Eye (tissue), 1 donor: ENCODE measurements around the gene SCAP.

Source experiments
- DNase-seq: peaks from one replicate; pipeline ENCODE4 v3.0.0-alpha.2; 2015

The SCAP gene

DNA sequence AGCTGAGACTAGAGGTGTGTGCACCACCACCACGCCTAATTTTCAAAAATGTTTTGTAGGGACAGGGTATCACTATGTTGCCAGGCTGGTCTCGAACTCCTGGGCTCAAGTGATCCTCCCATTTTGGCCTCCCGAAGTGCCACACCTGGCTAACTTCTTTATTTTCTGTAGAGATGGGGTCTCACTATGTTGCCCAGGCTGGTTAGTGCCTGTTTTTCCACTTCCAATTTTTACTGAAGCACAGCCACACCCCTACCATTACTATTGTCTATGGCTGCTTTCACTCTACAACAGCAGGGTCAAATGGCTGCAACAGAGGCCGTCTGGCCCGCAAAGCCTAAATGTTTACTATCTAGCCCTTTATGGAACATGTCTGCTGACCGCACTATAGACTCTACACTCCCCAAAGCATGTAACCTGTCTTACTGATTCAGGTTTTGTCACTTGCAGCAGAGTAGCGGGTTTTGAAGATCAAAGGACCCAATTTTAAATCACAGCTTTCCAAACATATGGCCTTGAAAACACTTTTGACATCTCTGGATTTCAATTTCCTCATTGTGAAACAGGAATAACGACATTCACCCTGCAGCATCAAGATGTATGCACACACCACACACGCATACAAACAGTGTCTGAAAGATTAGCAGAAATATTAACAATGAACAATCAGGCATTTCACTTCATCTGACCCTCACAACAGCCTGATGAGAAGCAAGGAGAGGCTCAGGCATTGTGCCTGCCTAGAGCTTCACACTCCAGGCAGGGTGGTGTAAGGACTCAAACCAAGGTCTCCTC is 46.1 kb downstream of the SCAP start:
- no peak for DNase-seq

DNA sequence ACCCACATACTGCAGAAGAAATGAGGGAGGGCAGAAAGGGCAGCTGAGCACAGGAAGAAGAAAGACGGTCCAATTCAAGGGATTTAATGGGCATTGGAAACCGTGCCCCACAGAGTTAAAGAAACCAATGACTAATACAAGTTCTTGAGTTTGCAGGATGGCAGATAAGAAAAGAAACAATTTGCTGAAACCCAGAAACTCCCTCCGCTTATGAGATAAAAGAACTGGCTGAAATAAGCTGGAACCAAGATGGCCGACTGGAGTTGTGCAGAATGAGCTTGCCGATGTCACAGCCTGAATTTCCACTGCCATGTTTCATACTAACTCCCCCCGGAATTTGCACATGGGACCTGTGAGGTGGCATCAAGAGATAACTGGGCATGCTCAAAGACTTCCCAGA is 47.1 kb downstream of the SCAP start:
- no peak for DNase-seq

DNA sequence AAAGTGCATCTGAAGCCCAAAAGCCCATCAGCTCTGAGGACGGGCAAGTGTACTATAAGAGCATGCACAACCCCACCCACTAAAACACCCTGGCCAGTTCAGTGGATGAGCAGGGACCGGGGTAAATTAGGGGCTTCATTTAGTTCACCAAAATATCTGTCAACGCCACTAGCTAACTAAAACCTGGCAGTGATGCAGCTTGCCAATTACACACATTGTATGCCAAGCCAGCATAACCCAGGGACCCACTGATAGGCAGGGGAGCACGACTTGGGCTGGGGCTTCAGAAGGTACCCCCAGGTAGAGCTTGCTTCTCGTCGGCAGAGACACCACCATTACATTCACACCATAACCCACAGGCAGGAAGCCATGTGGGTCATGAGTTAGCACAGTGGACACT is 47.9 kb downstream of the SCAP start:
- no peak for DNase-seq

DNA sequence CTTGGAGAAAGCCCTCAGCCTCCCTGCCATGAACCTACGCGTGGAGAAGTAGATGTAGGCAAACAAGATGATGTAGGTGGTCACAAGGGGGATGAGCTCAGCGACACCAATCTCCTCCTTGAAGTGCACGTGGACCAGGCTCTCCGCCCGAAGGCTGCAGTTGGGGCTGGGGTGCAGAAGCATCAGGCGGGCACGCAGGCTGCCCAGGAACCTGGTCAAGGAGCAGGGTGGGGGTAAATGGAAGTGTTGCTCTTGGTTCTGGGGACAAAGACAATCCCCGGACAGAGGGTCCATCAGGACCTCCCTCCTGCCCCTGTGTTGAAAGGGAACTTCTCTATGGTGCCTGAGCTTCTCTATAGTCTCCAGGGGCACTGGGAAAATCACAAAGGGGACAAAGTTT is 49.8 kb downstream of the SCAP start:
- DNase-seq = no peak

DNA sequence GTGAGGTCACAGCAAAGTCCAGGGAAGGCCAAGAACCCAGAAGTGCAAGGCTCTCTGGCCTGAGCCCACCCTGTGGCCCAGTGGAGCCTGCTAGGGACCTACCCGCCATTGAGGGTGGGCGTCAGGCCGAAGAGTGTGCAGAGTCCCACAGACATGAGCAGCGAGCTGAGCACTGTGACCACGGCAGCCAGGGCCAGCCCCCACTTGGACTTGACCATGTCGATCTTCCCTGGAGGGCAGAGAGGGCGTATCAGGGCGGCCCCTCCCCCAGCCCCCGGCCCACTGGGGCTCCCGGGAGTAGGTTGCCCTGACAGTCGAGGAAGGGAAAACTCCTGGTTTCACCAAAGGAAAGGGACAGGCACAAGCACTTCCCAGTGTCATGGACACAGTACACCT is 50.4 kb downstream of the SCAP start:
- no peak for DNase-seq

DNA sequence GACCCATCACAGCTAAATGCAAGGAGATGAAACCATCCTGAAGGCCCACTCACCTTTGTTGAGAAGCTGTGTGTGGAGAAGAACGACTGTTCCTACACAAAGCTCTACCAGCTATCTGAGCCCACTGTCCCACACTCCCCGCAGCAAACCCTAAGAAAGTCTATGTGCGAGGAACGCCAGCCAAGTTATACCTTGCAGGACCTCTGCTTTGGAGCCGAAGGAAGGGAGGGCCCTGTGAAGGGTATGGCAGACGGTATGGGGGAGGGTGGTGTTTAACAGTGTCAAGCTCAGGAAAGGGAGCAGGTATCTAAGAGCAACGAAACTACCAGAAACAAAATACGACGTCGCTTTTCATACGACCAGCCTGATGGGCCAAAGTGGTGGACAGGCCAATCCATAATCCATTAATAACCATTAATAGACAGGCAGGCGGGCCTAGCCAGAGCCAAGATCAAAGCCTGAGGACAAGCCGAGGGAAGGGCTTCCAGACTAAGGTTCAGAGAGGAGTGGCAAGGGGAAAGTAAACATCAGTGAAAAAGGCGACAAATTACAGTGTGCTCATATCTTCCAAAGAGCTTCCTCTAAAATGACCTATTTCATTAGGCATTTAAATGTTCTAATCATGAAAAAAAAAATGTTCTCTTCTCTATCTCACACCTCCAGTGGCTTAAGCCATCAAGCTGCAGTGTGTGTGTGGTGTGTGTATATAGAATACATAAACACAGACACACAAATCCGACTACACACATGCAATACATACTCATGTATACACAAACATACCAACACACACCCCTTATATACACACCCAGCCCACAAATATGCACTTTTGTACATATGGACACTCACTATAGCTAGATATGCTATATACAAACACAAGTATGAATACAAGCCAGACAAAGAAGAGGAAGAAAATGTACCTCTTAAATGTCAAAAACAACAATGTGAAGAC is 51.0 kb downstream of the SCAP start:
- DNase-seq = no peak

DNA sequence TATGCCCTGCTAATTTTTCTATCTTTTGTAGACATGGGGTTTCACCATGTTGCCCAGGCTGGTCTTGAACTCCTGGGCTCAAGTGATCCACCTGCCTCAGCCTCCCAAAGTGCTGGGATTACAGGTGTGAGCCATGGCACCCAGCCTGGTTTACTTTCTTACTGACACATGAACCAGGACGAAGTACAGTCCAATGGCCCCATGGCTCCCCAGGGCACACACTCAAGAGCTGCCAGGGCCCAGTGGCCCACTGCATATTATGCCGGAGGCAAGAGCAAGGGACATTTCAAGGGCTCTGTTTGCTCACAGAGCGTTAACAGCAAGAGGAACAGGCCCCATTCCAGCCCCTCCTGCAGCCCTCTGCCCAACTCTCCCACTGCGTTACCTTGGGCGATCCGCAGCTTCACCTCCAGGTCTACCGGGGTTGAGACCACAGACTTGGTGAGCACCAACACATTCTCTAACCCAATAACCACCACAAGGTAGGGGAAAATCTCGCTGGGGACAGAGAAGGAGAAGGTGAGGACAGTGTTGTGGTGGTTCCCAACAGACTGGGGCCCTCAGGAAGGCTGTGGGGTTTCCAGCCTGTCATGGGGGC is 52.1 kb downstream of the SCAP start:
- no peak for DNase-seq

DNA sequence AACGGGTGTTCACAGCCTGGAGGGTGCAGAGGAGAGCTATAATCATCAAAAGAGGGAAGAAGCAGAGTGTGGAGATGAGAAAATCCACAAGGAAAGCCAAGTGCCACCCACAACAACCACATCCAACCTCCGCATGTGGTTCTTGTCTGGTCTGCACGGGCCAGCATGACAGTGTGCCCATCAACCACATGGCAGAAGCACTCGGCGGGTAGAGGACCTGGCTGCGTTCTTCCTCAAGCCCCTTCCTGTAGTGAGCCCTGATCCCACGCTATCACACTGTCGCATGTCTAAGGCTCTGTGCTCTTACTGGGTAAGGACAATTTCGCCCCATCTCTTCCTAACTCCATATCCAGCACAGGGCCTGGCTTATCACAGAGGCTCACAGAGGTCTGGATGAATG is 53.0 kb downstream of the SCAP start:
- DNase-seq = no peak

DNA sequence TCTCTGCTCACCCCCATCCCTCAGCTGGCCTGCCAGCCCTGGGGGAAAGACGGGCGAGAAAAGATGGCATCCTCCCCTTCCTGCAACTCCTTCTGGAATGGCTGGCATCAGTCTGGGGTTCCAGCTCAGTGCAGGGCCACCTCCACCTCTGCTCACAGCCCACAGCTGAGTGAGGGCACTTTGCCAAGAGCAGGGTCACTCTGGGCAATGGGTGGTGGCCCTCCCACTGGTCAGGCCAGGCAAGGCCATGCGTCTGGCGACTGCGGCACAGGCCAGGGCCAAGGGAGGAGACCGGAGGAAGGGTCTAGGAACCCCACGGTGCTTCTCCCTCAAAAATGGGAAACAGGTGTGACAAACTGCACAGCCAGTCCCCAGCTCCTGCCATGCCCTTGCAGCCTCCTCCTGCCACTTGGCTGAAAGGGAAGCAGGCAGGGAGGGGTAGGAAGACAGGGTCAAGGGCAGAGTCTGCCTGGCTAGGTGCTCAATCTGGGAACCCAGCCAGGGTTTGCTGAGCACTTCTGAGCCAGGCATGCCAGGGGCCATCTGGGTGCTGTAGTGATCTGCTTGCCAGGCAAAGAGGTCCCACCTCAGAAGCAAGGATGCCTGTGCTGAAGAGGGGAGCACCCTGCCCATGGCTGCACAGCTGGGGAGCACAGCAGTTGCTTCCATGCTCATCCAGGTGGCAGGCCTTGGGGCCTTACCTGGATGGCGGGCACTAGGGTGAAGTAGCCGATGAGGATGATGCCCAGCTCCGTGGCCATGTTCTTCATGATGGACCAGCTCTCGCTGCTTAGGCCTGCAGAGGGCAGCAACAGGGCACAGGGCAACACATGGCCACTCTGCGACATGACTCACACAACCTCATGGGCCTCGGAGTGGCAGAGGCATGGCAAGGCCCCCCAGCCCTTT is 53.7 kb downstream of the SCAP start:
- no peak for DNase-seq

DNA sequence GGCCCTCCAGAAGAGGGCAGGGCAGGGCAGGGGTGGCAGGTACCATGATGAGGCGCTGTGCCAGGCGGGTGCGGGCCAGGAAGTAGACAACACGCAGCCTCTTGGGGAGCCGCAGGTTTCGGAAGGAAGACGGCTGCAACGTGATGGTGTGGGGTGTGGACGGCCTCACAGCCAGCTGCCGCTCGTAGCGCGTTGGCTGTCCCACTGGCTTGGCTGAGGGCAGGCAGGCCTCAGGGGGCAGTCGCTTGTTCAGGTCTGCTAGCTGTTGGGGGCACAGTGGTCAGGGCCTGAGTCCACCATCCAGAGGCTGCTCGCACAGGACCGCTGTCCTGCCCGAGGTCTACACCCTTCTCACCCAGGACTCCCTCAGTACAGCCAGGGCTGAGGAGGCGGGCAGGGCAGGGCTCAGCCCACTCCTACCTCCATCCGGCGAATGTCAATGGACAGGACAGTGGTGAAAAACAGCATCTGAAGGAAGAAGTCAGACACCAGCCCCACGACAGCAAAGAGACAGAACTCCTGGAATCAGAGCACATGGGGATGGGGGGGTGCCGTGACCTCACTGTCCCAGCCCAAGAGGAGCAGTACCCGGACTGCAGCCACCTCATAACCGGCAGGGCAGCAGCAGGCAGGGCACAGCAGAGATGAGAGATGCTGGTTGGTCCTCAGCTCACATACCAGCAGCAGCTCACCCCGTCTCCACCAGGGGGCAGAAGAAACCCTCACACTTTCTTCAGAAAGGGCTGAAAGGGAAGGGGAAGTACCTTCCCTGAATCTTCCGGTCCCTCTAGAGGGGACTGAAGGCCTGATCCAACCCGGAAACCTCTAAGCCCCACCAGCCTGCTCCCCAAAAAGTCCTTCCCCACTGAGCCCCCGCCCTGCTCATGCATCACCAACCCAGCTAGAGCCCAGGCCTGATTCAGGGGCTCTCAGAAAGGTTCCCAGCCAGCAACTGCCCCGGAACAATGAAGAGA is 54.9 kb downstream of the SCAP start:
- DNase-seq = peak; percentile 96

DNA sequence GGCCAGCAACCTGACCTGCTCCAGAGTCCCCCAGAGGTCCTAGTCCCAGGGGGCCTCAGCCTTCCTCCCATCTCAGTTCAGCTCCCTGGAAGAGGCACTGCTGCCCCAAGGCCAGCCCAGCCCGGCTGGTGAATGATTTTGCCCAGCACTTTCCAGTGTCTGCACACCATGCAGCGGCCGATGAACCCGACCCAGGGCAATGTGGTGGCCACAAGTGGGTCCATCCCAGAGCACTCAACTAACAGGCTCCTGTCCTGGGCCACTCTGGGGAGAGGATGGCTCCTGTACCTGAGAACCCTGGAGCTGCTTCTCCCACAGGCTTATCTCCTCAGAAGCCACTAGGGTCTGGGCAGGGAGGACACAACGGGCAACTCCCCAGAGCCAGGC is 55.7 kb downstream of the SCAP start:
- DNase-seq = no peak

DNA sequence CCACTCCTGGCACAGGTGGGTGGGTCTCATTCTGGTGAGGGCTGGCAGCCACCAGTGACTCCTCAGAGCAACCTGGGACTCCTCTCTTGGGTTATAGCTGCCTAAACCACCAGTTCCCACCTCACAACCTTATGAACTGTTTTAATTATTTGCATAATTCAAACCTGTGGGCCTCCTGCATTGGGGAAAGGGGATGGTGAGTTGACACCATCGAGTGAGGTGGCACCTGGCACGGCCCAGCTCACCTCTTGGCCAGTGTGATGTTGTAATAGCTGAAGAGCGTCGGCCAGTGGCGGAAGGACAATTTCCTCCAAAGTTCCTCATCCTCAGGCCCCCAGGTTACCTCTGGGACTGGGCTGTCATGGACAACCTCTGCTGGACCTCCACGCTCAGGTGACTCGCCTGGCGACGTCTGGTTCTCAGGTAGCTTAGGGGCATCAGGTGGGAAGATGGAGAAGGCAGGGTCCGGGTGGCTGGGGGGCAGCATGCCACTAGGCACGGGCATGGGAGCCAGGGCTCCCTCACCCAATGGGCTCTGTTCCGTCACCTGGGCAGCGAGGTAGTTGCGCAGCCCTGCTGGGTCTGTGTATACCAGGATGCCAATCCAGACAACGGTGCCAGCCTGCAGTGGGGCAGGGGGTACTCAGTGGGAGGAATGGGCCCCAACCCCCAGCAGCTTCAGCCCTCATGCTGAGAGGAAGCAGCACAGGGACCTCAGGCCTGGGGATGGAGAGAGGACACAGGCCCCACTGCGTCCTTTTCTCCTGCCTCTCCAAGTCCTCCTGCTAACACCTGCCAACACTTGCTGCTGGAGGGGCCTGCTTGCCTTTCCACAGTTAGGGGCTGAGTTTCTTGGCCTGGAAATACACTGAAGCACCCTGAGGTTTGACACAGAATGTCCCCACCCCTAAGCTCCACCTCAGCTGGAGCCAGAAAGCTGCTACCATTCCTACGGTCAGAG is 56.4 kb downstream of the SCAP start:
- no peak for DNase-seq

DNA sequence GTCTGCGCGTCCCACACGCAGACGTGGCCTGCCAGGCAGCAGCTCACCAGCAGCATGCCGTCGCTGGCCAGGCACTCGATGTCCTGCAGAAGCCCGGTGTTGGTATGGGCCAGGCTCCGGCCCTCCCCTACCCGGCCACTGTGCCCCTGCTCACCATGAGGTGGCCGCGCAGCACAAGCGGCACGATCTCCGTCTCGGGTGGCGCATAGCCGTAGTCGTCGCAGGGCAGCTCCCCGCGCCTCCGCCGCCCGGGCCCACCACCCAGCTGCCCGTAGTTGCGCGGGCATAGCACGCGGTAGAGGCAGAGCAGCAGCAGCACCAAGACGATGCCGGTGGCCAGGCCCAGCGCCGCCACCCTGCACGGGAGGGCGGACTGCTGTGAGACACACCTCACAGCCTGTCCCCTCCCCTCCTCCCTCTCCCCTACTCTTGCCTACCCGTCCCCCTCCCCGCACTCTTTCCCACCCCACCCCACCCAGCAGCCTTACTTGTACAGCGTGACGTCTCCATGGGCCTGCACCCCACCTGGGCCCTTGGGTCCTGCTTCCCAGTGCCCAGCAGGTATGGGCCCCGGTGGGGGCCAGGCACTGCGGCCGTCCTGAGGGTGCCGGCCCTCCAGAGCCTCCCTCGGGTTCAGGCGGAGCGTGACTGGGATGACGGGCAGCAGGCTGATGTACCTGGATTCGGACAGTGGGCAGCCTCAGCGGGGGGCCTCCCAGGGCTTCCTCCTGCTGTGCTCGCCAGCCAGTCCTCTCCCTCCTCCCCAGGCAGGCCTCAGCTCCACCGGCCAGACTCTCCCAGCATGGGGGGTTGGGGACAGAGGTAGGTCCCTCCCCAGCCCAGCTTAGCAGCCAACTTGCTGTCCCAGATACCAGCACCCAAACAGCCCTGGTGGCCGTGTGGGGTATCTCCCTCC is 57.3 kb downstream of the SCAP start:
- DNase-seq = no peak

DNA sequence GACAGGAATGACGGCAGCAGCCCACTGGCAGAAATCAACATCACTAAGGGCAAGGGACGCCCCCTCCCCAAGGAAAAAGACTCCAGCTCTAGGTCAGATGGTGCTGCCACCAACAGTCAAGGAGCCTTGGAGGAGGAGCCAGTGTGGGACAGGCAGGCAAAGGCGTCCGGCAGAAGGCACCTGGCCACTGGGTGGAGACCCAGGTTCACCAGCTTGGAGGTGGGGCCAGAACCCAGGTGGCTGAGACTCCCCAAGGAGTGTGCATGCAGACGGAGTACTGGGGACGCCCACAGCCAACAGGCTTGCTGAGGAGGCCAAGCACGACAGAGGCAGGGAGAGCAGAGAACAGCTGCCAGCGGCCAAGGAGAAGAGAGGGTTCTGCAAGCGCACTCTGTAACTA is 59.7 kb downstream of the SCAP start:
- DNase-seq = no peak

DNA sequence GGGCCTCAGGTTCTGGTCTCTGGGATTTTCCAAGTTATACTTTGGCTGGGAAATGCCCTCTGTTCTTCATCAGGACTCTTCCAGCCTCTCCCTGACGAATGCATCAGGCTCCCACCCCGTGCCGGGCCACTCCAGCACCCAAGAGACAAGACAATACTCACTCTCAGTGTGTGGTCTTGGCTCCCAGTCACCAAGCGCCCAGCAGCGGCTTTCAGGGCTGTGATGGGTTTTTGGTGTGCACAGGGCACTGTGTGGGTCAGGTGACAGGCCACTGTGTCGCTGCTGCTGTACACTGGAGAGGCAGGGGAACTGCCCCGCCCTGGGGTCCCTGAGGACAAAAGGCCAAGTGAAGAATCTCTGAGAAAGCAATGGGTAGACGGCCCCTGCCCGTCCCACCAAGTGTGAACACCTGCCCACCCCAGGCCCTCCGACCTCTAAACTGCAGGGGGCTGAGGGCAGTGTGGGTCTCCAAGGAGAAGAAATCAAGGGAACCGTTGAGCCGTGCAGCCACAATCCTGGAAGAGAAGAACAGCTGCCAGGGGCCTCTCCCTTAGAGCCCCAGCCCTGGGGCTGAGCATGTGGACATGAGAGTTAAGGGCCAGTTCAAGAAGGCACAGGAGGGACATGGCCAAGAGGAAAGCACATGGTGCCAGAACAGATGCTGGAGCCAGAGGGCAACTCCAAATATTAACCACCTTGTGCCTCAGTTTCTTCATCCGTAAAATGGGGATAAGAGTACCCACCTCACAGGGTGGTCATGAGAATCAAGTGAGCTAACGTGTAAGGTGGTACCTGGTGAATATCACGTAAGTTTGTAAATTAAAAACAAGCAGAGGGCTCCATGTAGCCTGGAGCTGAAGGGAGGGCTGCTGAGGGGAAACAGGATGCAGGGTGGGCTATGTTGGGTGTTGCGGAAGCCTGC is 60.8 kb downstream of the SCAP start:
- DNase-seq = peak; percentile 32

DNA sequence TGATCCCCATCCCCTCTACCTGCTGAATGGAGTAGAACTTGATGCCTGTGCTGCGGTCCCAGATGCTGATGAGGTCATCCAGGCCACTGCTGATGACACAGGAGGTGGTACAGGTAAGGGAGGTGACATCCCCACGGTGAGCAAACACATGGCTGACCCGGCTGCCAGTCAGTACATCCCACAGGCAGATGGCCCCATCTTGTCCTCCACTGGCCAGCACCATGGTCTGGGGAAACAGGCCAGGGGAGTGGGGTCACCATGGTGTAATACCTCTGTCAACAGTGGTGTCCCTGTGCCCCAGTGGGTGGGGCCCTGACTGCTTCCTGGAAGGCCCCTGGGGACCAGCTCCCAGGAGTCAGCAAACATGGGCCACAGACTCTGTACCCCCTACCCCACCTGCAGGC is 61.6 kb downstream of the SCAP start:
- DNase-seq = no peak

DNA sequence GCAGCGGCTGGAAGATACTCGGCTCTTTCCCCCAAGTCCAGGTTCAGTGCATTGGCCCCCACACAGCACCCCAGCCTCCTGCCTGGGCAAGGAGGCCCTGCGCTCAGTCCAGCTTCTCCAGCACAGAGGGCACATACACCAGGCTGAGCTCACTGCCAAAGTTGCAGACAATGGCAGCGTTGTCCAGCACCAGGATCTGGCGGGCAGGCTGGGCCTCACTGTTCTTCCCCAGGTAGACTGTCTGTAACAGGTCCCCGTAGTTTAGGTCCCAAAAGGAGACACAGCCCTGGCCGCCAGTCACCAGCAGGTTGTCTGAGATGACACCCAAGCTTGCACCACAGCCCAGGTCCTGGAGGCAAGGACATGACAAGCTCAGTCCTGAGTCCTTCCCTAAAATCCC is 62.0 kb downstream of the SCAP start:
- no peak for DNase-seq
